Dermis microvascular lymphatic vessel endothelial cell (primary cell): ENCODE data around the gene GAB4. TPM values are rescaled to one million over a fixed set of nuclear protein-coding genes. Genes with fewer than 3 reads are reported as not detected.
"Not testable (repeated sequence)": the region's sequence is repeated elsewhere in the genome, so short reads cannot be mapped to it uniquely, and the experiment has no call there.

Experiments used
- DNase-seq, 2 donors: peaks; one replicate each; pipeline versions ENCODE4 v3.0.0 to v3.0.0-alpha.2; 2010; ENCODE audit warnings: low read depth in 2 of 2
- total RNA-seq: library from RNA; depleted of rRNA; stranded (reverse); fragments of >200 nt; gene quantifications from 2 replicates; pipeline ENCODE4 v1.2.1, GENCODE V29; 2014

Gene GAB4
- total RNA-seq, 1 donor from 2014 or later = not detected

GRCh38 chr22:16959345-16959930 is 48.6 kb downstream of the GAB4 start:
- DNase-seq = no peak

DNA sequence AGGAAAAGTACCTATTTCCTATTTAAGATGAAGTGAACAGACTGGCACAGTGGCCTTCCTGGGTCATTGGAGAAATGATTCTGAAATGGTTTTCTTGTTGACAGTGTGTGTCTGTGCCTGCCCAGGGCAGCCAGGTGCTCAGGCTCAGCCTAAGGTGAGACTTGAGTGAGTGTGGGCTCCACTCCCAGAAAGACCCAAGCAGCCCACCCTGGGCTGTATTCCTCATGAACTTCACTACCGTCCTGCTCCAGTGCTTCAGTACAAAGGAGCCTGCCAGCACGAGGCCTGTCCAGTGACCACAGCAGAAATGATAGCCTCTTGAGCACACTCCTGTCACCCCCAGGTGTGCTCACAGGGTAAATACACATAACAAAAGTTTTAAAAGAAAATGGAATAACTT is 49.5 kb downstream of the GAB4 start:
- DNase-seq = no peak

DNA sequence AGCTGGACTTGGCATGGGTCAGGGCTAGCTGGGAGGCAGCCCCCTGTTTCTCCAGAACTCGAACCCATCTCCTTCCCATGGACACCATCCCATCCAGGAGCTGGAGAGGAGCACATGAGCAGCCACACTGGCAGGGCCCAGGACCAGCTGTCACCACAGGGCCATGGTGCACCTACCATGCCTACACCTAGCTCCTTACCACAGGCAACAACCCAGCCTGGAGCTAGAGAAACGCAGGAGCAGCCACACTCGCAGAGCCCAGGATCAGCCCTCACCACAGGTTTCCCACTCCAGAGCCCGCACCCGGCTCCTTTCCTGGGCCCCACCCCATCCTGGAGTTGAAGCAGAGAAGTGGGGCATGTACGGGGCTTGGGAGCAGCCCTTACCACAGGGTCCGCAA is 50.2 kb downstream of the GAB4 start:
- no peak for DNase-seq

DNA sequence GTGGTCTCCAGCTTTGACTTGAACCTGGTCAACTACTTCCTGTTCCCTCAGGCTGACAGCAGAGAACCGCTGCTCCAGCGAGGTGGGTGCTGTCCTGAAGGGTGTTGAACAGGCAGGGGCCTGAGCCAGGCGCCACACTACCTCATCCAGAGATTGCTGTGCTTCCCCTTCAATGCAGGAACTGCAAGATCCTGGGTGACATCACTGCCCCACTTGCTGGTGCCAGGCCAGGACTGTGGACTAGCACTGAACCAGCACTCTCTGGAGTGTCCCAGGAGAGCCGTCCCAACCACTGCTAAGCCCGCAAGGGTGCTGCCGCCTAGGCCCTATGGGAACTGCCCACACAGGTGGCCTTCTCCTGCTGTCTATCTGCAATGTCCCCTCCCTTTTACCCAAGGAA is 51.7 kb downstream of the GAB4 start:
- no peak for DNase-seq

GRCh38 chr22:16955678-16956210 is 52.3 kb downstream of the GAB4 start:
- DNase-seq = no peak

- DNase-seq = no peak
These were observed 52.9 kb downstream of the GAB4 start for GRCh38 chr22:16955081-16955480.

GRCh38 chr22:16954060-16954403 is 54.0 kb downstream of the GAB4 start:
- DNase-seq = no peak

- no peak for DNase-seq
These were observed 54.6 kb downstream of the GAB4 start for GRCh38 chr22:16953206-16954059.

- no peak for DNase-seq
These were observed 58.5 kb downstream of the GAB4 start for GRCh38 chr22:16949561-16949960.

DNA sequence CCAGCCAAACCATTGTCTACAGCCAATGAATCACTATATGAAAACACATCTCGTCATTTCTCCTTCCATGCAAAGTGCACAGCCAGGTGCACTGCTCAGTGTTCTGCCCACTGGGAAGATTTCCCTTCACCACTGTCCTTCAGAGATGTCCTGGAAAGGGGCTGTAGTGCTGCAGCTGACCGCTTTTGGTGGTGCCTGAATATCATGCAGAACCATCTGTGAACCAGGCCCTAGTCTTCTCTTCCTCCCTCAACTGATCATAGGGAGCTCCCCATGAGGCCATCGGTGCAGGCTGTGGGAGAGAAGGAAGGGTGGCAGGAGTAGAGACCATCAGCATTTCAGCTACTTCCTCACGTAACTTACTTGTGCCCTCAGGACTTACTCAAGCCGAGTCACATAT is 70.2 kb downstream of the GAB4 start:
- DNase-seq = no peak

GRCh38 chr22:16937209-16937608 is 70.8 kb downstream of the GAB4 start:
- not testable (repeated sequence) for DNase-seq

GRCh38 chr22:16936625-16937024 is 71.4 kb downstream of the GAB4 start:
- no peak for DNase-seq

DNA sequence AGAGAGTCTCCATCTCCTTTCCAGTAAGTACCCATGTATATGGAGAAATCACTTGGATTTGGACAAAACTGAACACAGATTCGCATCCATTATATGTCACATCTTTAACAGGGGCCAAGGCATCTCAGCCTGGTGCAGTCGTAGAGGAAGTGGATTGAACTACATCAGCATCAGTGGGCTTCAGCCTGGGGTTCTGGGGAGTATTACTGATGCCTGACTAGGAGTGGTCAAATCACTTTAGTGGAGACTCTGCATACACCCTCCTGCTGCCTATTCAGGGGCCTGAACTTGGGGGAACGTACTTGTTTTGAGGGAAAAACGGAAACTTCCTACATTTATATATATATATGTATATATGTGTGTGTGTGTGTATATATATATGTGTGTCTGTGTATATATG is 72.8 kb downstream of the GAB4 start:
- no peak for DNase-seq

GRCh38 chr22:16933291-16934282 is 74.4 kb downstream of the GAB4 start:
- no peak for DNase-seq

DNA sequence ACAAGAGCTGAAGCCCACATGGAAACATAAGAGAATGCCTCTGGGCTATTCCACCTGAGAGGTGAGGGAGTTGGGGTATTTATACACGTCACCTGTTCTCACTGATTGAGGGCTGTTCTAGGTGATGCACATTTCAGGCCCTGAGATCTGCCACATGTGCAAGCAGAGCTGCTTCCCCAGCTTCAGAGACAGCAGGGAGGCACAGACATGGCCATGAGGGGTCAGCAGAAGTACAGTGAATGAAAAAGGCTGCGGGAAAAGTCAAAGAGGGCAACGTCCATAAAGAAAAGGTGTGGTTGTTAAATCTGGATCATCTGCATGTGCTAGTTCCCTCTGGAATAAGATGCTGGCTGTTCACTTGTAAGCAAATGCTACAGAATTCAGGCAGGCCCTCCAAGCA is 75.4 kb downstream of the GAB4 start:
- DNase-seq = no peak

DNA sequence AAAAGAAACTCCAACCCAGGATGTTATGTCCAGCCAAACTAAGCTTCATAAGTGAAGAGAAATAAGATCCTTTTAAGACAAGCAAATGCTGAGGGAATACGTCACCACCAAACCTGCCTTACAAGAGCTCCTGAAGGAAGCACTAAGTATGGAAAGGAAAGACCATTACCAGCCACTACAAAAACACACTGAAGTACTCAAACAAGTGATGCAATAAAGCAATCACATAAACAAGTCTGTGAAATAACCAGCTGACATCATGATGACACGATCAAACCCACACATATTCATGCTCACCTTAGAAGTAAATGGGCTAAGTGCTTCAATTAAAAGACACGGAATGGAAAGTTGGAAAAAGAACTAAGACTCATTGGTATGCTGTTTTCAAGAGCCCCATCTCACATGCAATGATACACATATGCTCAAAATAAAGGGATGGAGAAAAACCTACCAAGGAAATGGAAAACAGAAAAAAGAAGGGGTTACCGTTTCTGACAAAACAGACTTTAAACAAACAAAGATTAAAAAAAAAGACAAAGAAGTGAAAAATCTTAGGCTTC is 82.5 kb downstream of the GAB4 start:
- DNase-seq = no peak

DNA sequence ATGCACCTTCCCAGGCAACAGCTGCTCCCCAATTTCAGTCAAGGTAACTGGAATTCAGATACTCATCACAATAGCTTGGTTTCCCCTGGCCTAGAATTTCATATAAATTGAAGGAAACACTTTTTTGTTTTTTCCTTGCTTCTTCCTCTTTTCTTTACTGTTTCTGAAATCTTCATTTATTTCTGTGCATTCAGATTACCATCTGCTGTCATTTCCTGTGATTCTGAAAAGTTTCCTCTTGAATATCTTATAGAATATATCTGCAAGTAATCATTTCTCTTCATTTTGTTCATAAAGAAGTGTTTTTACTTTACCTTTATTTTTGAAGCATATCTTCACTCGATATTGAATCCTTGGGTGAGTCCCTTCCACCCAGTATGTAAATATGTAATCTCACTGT is 85.3 kb downstream of the GAB4 start:
- no peak for DNase-seq

DNA sequence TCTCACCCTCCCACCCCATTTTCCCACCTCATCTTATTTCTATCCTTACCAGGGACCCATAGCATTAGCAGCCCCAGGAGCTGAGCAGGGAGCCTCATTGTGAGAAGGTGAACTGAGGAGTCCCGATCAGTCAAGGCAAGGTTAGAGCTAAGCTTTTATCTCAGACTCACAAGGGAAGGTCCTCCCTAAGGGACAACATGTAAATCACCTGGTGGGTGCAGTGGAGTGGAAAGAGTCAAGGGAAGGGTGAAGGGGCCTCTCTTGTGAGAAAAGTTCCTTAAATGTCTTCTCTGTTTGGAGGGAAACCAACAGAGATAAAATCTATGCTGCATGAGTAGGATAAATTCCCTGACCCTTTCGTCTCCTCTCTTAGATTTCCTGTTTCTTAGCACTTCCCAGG is 85.9 kb downstream of the GAB4 start:
- DNase-seq = no peak

GRCh38 chr22:16917144-16918003 is 90.6 kb downstream of the GAB4 start:
- peak; percentile 21 to 58 for DNase-seq

GRCh38 chr22:16915701-16916100 is 92.3 kb downstream of the GAB4 start:
- DNase-seq = no peak

DNA sequence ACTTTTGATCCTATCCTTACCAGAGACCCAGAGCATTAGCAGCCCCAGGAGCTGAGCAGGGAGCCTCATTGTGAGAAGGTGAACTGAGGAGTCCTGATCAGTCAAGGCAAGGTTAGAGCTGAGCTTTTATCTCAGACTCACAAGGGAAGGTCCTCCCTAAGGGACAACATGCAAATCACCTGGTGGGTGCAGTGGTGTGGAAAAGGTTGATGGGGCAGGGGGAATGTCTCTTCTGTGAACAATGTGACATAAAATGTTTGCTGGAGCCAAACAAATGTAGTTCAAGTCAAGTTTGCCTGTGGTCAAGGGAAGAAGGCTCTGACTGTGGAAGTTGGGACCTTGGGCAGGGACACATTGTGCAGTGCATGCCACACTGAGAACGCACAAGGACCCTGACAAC is 93.1 kb downstream of the GAB4 start:
- not testable (repeated sequence) for DNase-seq
